ACC112 (cell line): Measurements from ENCODE around the gene FAS.

ENCODE experiments used
- H2AFZ ChIP-seq: fragments of 200-600 bp; sonication (generic); one replicate; pipeline ENCODE4 v1.6.0; 2017; ENCODE audit warnings: antibody characterized with exemption, low read length; ENCODE audit not compliant: unreplicated experiment
- H3K27ac ChIP-seq: fragments of 200-600 bp; sonication (generic); 2 replicates; pipeline ENCODE4 v1.5.1; 2014; ENCODE audit warnings: low read depth, mild to moderate bottlenecking, antibody characterized with exemption, low read length, moderate library complexity
- H3K27me3 ChIP-seq: fragments of 200-600 bp; sonication (generic); 2 replicates; pipeline ENCODE4 v1.6.1; 2014; ENCODE audit warnings: mild to moderate bottlenecking, antibody characterized with exemption, low read length, moderate library complexity, mixed read lengths; ENCODE audit not compliant: insufficient read depth
- H3K36me3 ChIP-seq: fragments of 200-600 bp; sonication (generic); 2 replicates; pipeline ENCODE4 v1.6.1; 2016; ENCODE audit warnings: mild to moderate bottlenecking, antibody characterized with exemption, low read length, moderate library complexity, mixed read lengths; ENCODE audit not compliant: insufficient read depth
- H3K4me1 ChIP-seq: fragments of 200-600 bp; sonication (generic); one replicate; pipeline ENCODE4 v1.6.1; 2016; ENCODE audit warnings: low read length, mixed read lengths; ENCODE audit not compliant: insufficient read depth, unreplicated experiment, control insufficient read depth
- H3K4me3 ChIP-seq: fragments of 200-600 bp; sonication (generic); 2 replicates; pipeline ENCODE4 v1.5.1; 2014; ENCODE audit warnings: mild to moderate bottlenecking, low read depth, low read length
- H3K79me2 ChIP-seq: fragments of 200-600 bp; sonication (generic); one replicate; pipeline ENCODE4 v1.6.0; 2016; ENCODE audit warnings: low read length; ENCODE audit not compliant: control insufficient read depth, unreplicated experiment, insufficient read depth

FAS gene

GRCh38 chr10:89035461-89035860 is 44.9 kb downstream of the FAS start:
- no peaks in the 10 kb centered on the region for H3K79me2 ChIP-seq
- peaks cover 26% of the 10 kb centered on the region for H3K4me1 ChIP-seq
- no peak overlapping the region for H3K4me3 ChIP-seq
- no peaks in the 10 kb centered on the region for H3K27me3 ChIP-seq
- H2AFZ ChIP-seq, result no peak overlapping the region
- no peaks in the 10 kb centered on the region for H3K36me3 ChIP-seq
- no peak overlapping the region for H3K27ac ChIP-seq

GRCh38 chr10:89037096-89037495 is 46.5 kb downstream of the FAS start:
- Histone ChIP-seq H3K4me3 (no peak overlapping the region), H3K36me3 (no peaks in the 10 kb centered on the region), H3K27me3 (no peaks in the 10 kb centered on the region), H3K27ac (no peak overlapping the region), H3K4me1 (peaks cover 10% of the 10 kb centered on the region), H2AFZ (no peak overlapping the region), H3K79me2 (no peaks in the 10 kb centered on the region)

GRCh38 chr10:89042562-89042961 is 52.0 kb downstream of the FAS start:
- Histone ChIP-seq H3K27ac (no peak overlapping the region), H3K27me3 (no peaks in the 10 kb centered on the region), H3K79me2 (no peaks in the 10 kb centered on the region), H3K4me3 (no peak overlapping the region), H3K4me1 (peaks cover 5% of the 10 kb centered on the region), H2AFZ (no peak overlapping the region), H3K36me3 (no peaks in the 10 kb centered on the region)

- Histone ChIP-seq H2AFZ (no peak overlapping the region), H3K79me2 (no peaks in the 10 kb centered on the region), H3K4me3 (no peak overlapping the region), H3K27me3 (no peaks in the 10 kb centered on the region), H3K36me3 (no peaks in the 10 kb centered on the region), H3K27ac (no peak overlapping the region), H3K4me1 (peaks cover 6% of the 10 kb centered on the region)
These were observed 52.5 kb downstream of the FAS start for GRCh38 chr10:89043052-89043451.

GRCh38 chr10:89047397-89047796 is 56.8 kb downstream of the FAS start:
- peaks cover 6% of the 10 kb centered on the region for H3K4me1 ChIP-seq
- no peak overlapping the region for H2AFZ ChIP-seq
- H3K79me2 ChIP-seq, result no peaks in the 10 kb centered on the region
- no peak overlapping the region for H3K4me3 ChIP-seq
- no peak overlapping the region for H3K27ac ChIP-seq
- no peaks in the 10 kb centered on the region for H3K36me3 ChIP-seq
- no peaks in the 10 kb centered on the region for H3K27me3 ChIP-seq

- H3K79me2 ChIP-seq, result no peaks in the 10 kb centered on the region
- no peak overlapping the region for H2AFZ ChIP-seq
- no peaks in the 10 kb centered on the region for H3K36me3 ChIP-seq
- H3K4me1 ChIP-seq, result peaks cover 6% of the 10 kb centered on the region
- no peak overlapping the region for H3K27ac ChIP-seq
- no peaks in the 10 kb centered on the region for H3K27me3 ChIP-seq
- no peak overlapping the region for H3K4me3 ChIP-seq
These were observed 61.0 kb downstream of the FAS start for GRCh38 chr10:89051593-89051992.

GRCh38 chr10:89053555-89053954 is 63.0 kb downstream of the FAS start:
- Histone ChIP-seq H3K4me1 (no peaks in the 10 kb centered on the region), H3K79me2 (no peaks in the 10 kb centered on the region), H3K36me3 (no peaks in the 10 kb centered on the region), H3K4me3 (no peak overlapping the region), H3K27ac (no peak overlapping the region), H2AFZ (no peak overlapping the region), H3K27me3 (no peaks in the 10 kb centered on the region)

GRCh38 chr10:89055159-89055558 is 64.6 kb downstream of the FAS start:
- H2AFZ ChIP-seq, result no peak overlapping the region
- no peak overlapping the region for H3K27ac ChIP-seq
- no peak overlapping the region for H3K4me3 ChIP-seq
- no peaks in the 10 kb centered on the region for H3K27me3 ChIP-seq
- no peaks in the 10 kb centered on the region for H3K4me1 ChIP-seq
- no peaks in the 10 kb centered on the region for H3K36me3 ChIP-seq
- H3K79me2 ChIP-seq, result no peaks in the 10 kb centered on the region

- H3K4me1 ChIP-seq, result peaks cover 32% of the 10 kb centered on the region
- H3K4me3 ChIP-seq, result no peak overlapping the region
- no peaks in the 10 kb centered on the region for H3K36me3 ChIP-seq
- no peak overlapping the region for H3K27ac ChIP-seq
- no peaks in the 10 kb centered on the region for H3K79me2 ChIP-seq
- no peaks in the 10 kb centered on the region for H3K27me3 ChIP-seq
- H2AFZ ChIP-seq, result no peak overlapping the region
These were observed 72.3 kb downstream of the FAS start for GRCh38 chr10:89062861-89063260.

- Histone ChIP-seq H3K4me3 (no peak overlapping the region), H3K4me1 (peaks cover 32% of the 10 kb centered on the region), H3K27ac (no peak overlapping the region), H2AFZ (no peak overlapping the region), H3K36me3 (no peaks in the 10 kb centered on the region), H3K79me2 (no peaks in the 10 kb centered on the region), H3K27me3 (no peaks in the 10 kb centered on the region)
These were observed 72.9 kb downstream of the FAS start for GRCh38 chr10:89063465-89063864.

DNA sequence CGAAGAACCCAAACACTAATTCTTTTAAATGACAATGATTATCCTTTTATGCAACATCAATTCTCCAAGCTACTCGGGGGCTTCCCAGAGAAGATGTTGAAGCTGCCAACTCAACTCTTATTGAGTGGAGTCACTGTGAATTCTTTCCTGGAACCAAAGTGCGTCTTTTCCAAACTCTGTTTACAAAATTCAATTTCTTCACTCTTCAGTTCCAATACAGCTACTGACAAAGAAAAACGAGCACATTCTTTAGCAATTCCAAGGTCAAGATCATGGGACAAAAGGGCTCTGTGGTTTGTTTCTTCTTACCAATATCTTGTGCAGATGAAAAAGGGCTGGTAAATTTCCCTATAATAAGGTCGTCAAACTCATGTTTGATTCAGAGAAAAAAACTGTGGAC is 74.2 kb downstream of the FAS start:
- H3K27me3 ChIP-seq, result no peaks in the 10 kb centered on the region
- H3K79me2 ChIP-seq, result no peaks in the 10 kb centered on the region
- peaks cover 32% of the 10 kb centered on the region for H3K4me1 ChIP-seq
- no peaks in the 10 kb centered on the region for H3K36me3 ChIP-seq
- peak overlapping the region; percentile 57 for H3K27ac ChIP-seq
- H2AFZ ChIP-seq, result peak overlapping the region; percentile 68
- H3K4me3 ChIP-seq, result peak overlapping the region; percentile 43; the same call in 1 of the 2 replicates
